Activated CD8-positive, alpha-beta memory T cell treated with anti-CD3 and anti-CD28 coated beads for 1 hour (primary cell): Measurements from ENCODE around the gene TEK.

Source experiments
- DNase-seq, 2 donors: peaks; one replicate each; pipeline ENCODE4 v3.0.0-alpha.2; 2020; ENCODE audit warnings: low read depth in 1 of 2; ENCODE audit errors: extremely low read depth in 1 of 2

TEK gene

GRCh38 chr9:27176971-27177370 lies 67.9 kb downstream of the TEK start:
- no peak for DNase-seq

GRCh38 chr9:27179245-27179865 lies 70.3 kb downstream of the TEK start:
- DNase-seq, result no peak

DNA sequence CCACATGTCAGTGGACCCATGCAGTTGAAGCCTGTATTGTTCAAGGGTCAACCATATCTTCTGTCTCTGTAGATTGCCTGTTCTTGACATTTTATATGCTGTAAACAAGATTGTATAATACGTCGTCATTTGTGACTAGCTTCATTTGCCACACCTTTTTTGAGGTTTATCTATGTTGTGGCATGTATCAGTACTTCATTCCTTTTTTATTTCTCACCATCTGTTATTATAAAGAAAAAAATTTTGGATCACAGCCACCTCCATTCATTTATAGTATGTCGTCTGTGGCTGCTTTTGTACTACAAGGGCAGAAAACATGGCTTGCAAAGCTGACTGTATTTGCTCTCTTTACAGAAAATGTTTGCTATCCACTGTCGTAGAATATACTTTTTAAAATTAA lies 72.4 kb downstream of the TEK start:
- DNase-seq, result no peak

- no peak for DNase-seq
Measured at GRCh38 chr9:27182421-27182820, 73.4 kb downstream of the TEK start.

DNA sequence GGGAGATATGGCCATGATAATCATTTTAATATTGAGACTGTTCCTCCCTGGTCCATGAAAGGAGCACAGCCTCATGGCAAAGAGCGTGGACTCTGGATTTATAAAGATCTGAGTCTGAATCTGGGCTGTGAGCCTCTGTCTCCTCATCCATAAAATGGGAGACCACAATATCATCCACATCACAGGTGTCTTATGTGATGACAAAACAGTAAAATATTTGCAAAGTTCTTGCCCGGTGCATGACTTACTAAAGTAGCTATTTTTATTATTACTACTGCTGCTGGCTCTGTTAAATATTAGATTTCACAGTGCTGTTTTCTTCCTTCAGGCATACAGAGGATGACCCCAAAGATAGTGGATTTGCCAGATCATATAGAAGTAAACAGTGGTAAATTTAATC lies 74.1 kb downstream of the TEK start:
- no peak for DNase-seq

GRCh38 chr9:27183701-27184100 lies 74.7 kb downstream of the TEK start:
- DNase-seq, result no peak

GRCh38 chr9:27184556-27185351 lies 75.7 kb downstream of the TEK start:
- DNase-seq, result no peak

GRCh38 chr9:27188426-27188825 lies 79.4 kb downstream of the TEK start:
- DNase-seq, result no peak

DNA sequence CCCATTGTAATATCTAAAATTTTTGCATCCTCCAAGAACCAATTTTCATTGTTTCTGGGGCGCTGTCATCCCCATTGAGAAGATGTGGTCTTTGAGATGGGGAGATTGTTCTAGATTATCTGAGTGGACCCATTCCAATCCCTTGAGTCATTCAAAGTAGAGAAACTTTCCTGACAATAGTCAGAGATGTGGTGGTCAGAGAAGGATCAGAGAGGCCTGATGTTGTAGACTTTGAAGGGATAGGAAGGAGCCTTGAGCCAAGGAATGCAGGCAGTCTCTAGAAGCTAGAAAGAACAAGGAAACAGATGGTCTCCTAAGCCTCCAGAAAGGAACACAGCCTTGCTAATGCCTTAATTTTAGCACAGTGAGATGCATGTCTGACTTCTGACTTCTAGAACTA lies 80.4 kb downstream of the TEK start:
- no peak for DNase-seq

- DNase-seq, result no peak
Measured at GRCh38 chr9:27192291-27192960, 83.4 kb downstream of the TEK start.

DNA sequence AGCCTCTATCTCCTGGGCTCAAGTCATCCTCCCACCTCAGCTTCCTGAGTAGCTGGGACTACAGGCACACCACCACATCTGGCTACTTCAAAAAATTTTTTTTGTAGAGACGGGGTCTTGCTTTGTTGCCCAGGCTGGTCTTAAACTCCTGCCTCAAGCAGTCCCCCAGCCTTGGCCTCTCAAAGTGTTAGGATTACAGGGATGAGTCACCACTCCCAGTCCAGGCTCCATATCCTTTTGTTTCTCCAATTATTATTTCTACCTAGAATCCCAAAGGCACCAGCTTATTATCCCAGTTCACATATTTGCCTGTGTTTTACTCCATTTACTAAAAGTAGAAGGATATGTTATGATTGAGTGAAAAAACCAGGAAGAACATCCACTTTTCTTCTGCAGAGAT lies 84.9 kb downstream of the TEK start:
- DNase-seq, result no peak

GRCh38 chr9:27194401-27195091 lies 85.5 kb downstream of the TEK start:
- DNase-seq, result no peak

GRCh38 chr9:27195191-27195590 lies 86.2 kb downstream of the TEK start:
- DNase-seq, result no peak

DNA sequence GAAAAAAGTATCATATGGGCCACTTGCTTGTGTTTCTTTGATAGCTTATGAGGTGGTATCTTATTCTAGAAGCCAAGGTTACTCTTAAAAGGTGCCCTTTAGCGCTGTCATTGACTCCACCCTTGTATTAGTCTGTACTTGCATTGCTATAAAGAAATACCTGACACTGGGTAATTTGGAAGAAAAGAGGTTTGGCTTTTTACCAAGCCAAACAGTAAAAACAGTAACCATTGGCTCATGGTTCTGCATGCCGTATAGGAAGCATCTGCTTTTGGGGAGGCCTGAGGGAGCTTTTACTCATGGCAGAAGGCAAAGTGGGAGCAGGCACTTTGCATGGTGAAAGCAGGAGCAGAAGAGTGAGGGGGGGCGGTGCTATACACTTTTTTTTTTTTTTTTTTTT lies 87.4 kb downstream of the TEK start:
- no peak for DNase-seq

DNA sequence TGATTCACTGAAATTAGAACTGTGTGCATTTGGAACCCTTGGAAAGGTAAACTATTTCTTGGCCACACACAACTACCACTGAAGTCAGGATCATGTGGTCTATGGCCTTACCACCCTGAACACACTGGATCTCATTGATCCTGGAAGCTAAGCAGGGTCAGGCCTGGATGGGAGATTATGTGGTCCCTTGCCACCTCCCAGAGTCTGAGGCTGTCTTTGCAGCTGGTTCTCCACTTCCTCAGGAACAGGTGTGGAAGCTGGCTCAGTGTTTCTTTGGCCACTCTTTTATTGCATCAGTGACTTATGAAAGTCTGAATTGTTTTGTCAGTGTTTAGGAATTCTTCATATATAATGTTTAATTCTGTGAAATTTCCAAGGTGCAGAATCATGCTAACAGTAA lies 89.2 kb downstream of the TEK start:
- no peak for DNase-seq

GRCh38 chr9:27202056-27202455 lies 93.0 kb downstream of the TEK start:
- no peak for DNase-seq

DNA sequence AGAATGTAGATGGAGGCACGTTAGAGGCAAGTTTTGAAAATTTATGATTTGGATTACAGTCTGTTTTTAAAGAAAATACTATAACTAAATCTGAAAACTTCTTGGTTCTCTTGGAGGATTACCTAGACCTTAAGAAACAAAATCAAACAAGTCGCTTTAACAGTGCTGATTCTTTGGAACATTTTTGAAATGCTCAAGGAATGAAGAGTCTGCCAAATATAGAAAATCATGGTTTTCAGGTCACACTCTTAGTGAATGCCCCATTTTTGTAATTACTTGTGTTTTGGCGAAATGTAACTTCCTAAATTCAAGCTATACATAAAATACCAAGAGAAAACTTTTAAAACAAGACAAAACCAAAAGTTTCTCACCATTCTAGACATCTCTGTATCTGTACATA lies 94.8 kb downstream of the TEK start:
- DNase-seq, result no peak

- DNase-seq, result no peak
Measured at GRCh38 chr9:27204578-27204977, 95.6 kb downstream of the TEK start.

DNA sequence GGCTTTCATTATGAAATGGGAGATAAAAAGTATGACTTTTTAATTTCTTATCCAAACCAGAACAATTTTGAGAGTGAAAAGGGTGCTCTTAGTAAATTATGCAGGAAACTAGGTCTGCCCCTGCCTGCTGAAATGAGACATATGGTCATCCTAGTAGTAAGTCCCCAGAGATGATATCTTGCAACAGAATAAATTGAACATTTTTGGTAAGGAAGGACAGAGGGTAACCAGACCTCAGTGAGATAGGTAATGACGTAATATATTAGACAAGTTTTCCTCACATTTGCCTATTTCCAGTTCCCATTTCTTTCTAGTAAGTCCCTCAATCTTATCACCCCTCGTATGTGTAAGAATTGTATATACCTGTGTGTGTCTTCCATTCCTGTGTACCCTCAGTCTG lies 96.2 kb downstream of the TEK start:
- no peak for DNase-seq

GRCh38 chr9:27206041-27206440 lies 97.0 kb downstream of the TEK start:
- DNase-seq, result no peak

DNA sequence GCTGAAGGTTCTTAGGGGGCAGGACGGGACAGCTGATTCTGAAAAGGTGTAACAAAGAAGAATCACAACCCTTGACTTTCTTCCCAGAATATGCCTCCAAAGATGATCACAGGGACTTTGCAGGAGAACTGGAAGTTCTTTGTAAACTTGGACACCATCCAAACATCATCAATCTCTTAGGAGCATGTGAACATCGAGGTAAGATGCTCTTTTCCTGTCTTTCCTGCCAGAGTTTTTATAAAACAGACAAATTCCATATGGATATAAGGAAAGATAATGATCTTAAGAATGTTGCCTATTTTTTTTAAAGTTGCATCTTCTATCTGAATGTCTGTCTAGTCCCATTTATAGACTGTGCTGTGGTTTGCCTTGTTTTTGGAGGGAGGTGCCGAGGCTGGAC lies 100.0 kb downstream of the TEK start:
- no peak for DNase-seq

DNA sequence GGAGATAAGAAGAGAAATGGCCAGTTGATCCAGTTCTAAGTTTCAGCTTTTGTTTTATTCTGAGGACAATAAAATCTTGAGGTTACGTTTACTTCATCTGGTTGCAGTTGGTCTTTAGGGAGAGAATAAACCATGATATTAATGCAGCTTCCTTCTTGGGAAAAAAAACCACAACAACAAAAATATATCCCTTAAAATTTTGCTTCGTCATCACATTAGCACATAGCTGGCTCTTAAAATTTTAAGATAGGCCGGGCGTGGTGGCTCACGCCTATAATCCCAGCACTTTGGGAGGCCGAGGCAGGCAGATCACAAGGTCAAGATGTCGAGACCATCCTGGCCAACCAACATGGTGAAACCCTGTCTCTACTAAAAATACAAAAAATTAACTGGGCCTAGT lies 101.6 kb downstream of the TEK start:
- no peak for DNase-seq
